Measurements from ENCODE around the gene KCNAB2.

GRCh38 chr1:6083385-6083784 is 37.7 kb downstream of the KCNAB2 start:
- TF ChIP-seq CTCF (IDR thresholded peaks at IDR 0.05; ENCODE audit: low read length) (no peak), EZH2phosphoT487 (IDR thresholded peaks at IDR 0.05; ENCODE audit: low read length) (no peak)

Measured in MM.1S (cell line).